ENCODE data around the gene KSR1. TPM values are rescaled to one million over a fixed set of nuclear protein-coding genes. Genes with fewer than 3 reads are reported as not detected.

Gene KSR1
- total and polyA plus RNA-seq, 9 of the 15 experiments (the other 6 are each of a cell fraction or from before 2014, with no cell fraction given), result 1.4 to 51.7 (median 18.4) TPM

DNA sequence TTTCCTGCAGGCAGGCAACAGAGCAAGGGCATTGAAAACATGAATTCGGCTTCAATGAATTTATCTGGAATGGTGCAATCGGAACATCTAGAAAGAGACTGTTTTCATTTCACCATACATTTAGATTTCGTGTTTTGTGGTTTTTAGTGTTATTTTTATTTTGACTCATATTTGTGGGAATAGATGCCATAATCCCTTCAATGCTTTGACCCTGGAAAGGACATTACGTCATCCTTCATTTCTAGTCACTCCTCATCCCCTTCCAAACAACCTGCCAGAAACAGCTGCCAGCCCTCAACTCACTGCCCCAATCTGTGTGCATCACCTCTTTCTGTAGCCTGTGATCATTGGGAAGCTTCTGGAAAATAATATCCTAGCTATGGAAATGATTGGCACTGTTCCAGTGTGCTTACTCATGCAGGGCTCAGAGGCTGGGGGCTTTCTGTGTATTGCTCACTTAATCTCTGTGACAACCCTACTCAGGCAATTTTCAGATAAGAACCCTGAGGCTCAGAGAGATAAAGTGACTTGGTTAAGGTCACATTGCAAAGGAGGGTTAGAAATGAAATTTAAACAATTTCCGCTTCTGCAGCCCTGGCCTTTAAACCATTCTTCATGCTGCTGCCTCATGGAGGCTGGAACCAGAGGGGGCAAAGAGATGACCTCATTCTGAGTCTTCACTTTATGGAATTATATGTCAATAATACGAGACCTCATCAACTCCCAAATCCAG is 9.5 kb upstream of the KSR1 start (continued):
- TF ChIP-seq, protein P1, sequence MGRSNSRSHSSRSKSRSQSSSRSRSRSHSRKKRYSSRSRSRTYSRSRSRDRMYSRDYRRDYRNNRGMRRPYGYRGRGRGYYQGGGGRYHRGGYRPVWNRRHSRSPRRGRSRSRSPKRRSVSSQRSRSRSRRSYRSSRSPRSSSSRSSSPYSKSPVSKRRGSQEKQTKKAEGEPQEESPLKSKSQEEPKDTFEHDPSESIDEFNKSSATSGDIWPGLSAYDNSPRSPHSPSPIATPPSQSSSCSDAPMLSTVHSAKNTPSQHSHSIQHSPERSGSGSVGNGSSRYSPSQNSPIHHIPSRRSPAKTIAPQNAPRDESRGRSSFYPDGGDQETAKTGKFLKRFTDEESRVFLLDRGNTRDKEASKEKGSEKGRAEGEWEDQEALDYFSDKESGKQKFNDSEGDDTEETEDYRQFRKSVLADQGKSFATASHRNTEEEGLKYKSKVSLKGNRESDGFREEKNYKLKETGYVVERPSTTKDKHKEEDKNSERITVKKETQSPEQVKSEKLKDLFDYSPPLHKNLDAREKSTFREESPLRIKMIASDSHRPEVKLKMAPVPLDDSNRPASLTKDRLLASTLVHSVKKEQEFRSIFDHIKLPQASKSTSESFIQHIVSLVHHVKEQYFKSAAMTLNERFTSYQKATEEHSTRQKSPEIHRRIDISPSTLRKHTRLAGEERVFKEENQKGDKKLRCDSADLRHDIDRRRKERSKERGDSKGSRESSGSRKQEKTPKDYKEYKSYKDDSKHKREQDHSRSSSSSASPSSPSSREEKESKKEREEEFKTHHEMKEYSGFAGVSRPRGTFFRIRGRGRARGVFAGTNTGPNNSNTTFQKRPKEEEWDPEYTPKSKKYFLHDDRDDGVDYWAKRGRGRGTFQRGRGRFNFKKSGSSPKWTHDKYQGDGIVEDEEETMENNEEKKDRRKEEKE (IDR thresholded peaks at IDR 0.05; ENCODE audit: borderline replicate concordance in 1 of 2, control insufficient read depth in 1 of 2, low read depth in 2 of 2, low read length in 1 of 2), result no peak
- no peak for TF ChIP-seq ASH1L (IDR thresholded peaks at IDR 0.05; ENCODE audit: borderline replicate concordance, low read depth, partially characterized antibody)
- TF ChIP-seq MEF2A (IDR thresholded peaks at IDR 0.05; ENCODE audit: control insufficient read depth, low read depth, low read length), result no peak
- no peak; the same call in 1 of the 2 replicates for TF ChIP-seq RAD51 (IDR thresholded peaks at IDR 0.05; ENCODE audit: borderline replicate concordance, low read depth)
- no peak for TF ChIP-seq SP1 (CRISPR knock-in tag; IDR thresholded peaks at IDR 0.05)
- no peak for TF ChIP-seq ZNF41 (CRISPR knock-in tag; conservative IDR thresholded peaks at IDR 0.05)
- TF ChIP-seq, protein P2, sequence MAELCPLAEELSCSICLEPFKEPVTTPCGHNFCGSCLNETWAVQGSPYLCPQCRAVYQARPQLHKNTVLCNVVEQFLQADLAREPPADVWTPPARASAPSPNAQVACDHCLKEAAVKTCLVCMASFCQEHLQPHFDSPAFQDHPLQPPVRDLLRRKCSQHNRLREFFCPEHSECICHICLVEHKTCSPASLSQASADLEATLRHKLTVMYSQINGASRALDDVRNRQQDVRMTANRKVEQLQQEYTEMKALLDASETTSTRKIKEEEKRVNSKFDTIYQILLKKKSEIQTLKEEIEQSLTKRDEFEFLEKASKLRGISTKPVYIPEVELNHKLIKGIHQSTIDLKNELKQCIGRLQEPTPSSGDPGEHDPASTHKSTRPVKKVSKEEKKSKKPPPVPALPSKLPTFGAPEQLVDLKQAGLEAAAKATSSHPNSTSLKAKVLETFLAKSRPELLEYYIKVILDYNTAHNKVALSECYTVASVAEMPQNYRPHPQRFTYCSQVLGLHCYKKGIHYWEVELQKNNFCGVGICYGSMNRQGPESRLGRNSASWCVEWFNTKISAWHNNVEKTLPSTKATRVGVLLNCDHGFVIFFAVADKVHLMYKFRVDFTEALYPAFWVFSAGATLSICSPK (IDR thresholded peaks at IDR 0.05; ENCODE audit: borderline replicate concordance), result no peak
- TF ChIP-seq ZNF764 (CRISPR knock-in tag; IDR thresholded peaks at IDR 0.05; ENCODE audit: low read depth), result no peak
- TF ChIP-seq NR2C1 (IDR thresholded peaks at IDR 0.05), result peak; percentile 31; the same call in 1 of the 2 replicates
- TF ChIP-seq NR2C1 (tag; IDR thresholded peaks at IDR 0.05), result no peak; the same call in none of the 2 replicates
- TF ChIP-seq, protein P3, sequence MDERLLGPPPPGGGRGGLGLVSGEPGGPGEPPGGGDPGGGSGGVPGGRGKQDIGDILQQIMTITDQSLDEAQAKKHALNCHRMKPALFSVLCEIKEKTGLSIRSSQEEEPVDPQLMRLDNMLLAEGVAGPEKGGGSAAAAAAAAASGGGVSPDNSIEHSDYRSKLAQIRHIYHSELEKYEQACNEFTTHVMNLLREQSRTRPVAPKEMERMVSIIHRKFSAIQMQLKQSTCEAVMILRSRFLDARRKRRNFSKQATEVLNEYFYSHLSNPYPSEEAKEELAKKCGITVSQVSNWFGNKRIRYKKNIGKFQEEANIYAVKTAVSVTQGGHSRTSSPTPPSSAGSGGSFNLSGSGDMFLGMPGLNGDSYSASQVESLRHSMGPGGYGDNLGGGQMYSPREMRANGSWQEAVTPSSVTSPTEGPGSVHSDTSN (CRISPR knock-in tag; IDR thresholded peaks at IDR 0.05; ENCODE audit: low read depth), result no peak
- TF ChIP-seq, protein P3 (tag; conservative IDR thresholded peaks at IDR 0.05; ENCODE audit: low read depth), result peak; percentile 77
- no peak for TF ChIP-seq BCL6 (CRISPR knock-in tag; IDR thresholded peaks at IDR 0.05)
- peak; percentile 98 for TF ChIP-seq DPF2 (IDR thresholded peaks at IDR 0.05)
- TF ChIP-seq ESRRB (CRISPR knock-in tag; IDR thresholded peaks at IDR 0.05; ENCODE audit: borderline replicate concordance), result no peak
- no peak for TF ChIP-seq BRF1 (IDR thresholded peaks at IDR 0.05; ENCODE audit: borderline replicate concordance, extremely low read depth, insufficient read length)
- 0 out of 2 replicates have a peak, but pooled peaks have one; percentile 25 for TF ChIP-seq ZNF197 (CRISPR knock-in tag; IDR thresholded peaks at IDR 0.05; ENCODE audit: low read depth)
- TF ChIP-seq, protein P4, sequence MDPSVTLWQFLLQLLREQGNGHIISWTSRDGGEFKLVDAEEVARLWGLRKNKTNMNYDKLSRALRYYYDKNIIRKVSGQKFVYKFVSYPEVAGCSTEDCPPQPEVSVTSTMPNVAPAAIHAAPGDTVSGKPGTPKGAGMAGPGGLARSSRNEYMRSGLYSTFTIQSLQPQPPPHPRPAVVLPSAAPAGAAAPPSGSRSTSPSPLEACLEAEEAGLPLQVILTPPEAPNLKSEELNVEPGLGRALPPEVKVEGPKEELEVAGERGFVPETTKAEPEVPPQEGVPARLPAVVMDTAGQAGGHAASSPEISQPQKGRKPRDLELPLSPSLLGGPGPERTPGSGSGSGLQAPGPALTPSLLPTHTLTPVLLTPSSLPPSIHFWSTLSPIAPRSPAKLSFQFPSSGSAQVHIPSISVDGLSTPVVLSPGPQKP (CRISPR knock-in tag; IDR thresholded peaks at IDR 0.05), result no peak
- TF ChIP-seq ZNF699 (CRISPR knock-in tag; IDR thresholded peaks at IDR 0.05; ENCODE audit: insufficient replicate concordance), result no peak
